HCT116 (cell line): ENCODE results near the gene LAX1. TPM values are rescaled to one million over a fixed set of nuclear protein-coding genes. Genes with fewer than 3 reads are reported as not detected.
A peak's percentile ranks its signal among the peaks of the same experiment; 100 is the strongest.

ENCODE experiments used
- ATAC-seq: fragments of 200-7000 bp; cut with Tn5 transposase; 2 replicates; pipeline ENCODE4 v1.9.1; 2020; ENCODE audit warnings: mild to moderate bottlenecking, moderate library complexity
- BruUV-seq: library from RNA; stranded (reverse); fragments of 400-500 nt; replicated peaks from 2 replicates; lab custom pipeline; 2021; lab: Mats Ljungman, UMichigan
- CTCF ChIA-PET: fragments of 300-600 bp; sonication (Branson Sonifier 250); formaldehyde crosslinking; loops from one replicate; lab custom pipeline; 2021; ENCODE audit warnings: antibody characterized with exemption; lab: Charles Lee
- POLR2A ChIA-PET: fragments of 300-600, 350-600 bp; sonication (Branson Sonifier 250); formaldehyde crosslinking; loops from one replicate; lab custom pipeline; 2021; ENCODE audit warnings: antibody characterized with exemption; lab: Charles Lee
- RAD21 ChIA-PET, 2 experiments: fragments of 300-600 bp; sonication (Branson Sonifier 250); formaldehyde crosslinking; loops; one replicate each; lab custom pipeline; 2023; ENCODE audit warnings: low total read pairs in 2 of 2; ENCODE audit not compliant: uncharacterized antibody in 2 of 2, unreplicated experiment in 2 of 2, low non-redundant PET in 1 of 2; lab: Charles Lee
- DNase-seq: peaks from one replicate; pipeline ENCODE4 v3.0.0-alpha.2; 2010; ENCODE audit warnings: low read depth, low spot score
- H2AFZ ChIP-seq: fragments of 200-600 bp; shearing (Covaris generic), sonication (generic); 2 replicates; pipeline ENCODE4 v1.6.1; 2017; ENCODE audit warnings: low read depth, mixed run types, mixed read lengths, antibody characterized with exemption, low read length; ENCODE audit not compliant: poor library complexity, severe bottlenecking
- H3K27ac ChIP-seq: 2 replicates; pipeline ENCODE4 v1.5.1; 2012; ENCODE audit warnings: low read depth, low read length
- H3K27me3 ChIP-seq: fragments of 200-600 bp; sonication (generic); 2 replicates; pipeline ENCODE4 v1.6.1; 2016; ENCODE audit warnings: mixed run types, low read length, mixed read lengths; ENCODE audit not compliant: insufficient read depth
- H3K36me3 ChIP-seq, 2 experiments: fragments of 200-500 bp in 1 of 2; fragments of 200-600 bp in 1 of 2; sonication (Bioruptor generic) in 1 of 2; sonication (generic) in 1 of 2; 2 replicates each; pipeline versions ENCODE4 v1.5.1 to v1.6.1; 2014 to 2016; ENCODE audit warnings: low read length in 2 of 2, inconsistent platforms in 1 of 2, mixed read lengths in 1 of 2, mixed run types in 1 of 2; ENCODE audit not compliant: insufficient read depth in 2 of 2, control insufficient read depth in 1 of 2
- H3K4me1 ChIP-seq, 2 experiments: fragments of 200-600 bp in 1 of 2; sonication (generic) in 1 of 2; 2 replicates each; pipeline versions ENCODE4 v1.5.1 to v1.6.1; 2012 to 2017; ENCODE audit warnings: low read length in 2 of 2, inconsistent platforms in 1 of 2, mild to moderate bottlenecking in 1 of 2, mixed read lengths in 1 of 2, mixed run types in 1 of 2, moderate library complexity in 1 of 2; ENCODE audit not compliant: insufficient read depth in 2 of 2, control insufficient read depth in 1 of 2
- H3K4me2 ChIP-seq: fragments of 200-600 bp; sonication (generic); 2 replicates; pipeline ENCODE4 v1.6.1; 2017; ENCODE audit warnings: mixed run types, low read length, mixed read lengths
- H3K4me3 ChIP-seq, 2 experiments: fragments of 200-600 bp in 1 of 2; sonication (generic) in 1 of 2; replicated peaks in 1 of 2; 2 replicates each; pipeline ENCODE4 v1.5.1; 2011 to 2016; ENCODE audit warnings: low read length in 2 of 2, control low read depth in 1 of 2, low read depth in 1 of 2, mild to moderate bottlenecking in 1 of 2, mixed read lengths in 1 of 2, mixed run types in 1 of 2
- H3K79me2 ChIP-seq: fragments of 200-600 bp; sonication (generic); 2 replicates; pipeline ENCODE4 v1.6.1; 2017; ENCODE audit warnings: mild to moderate bottlenecking, mixed run types, low read length, moderate library complexity, mixed read lengths; ENCODE audit not compliant: insufficient read depth
- H3K9ac ChIP-seq: fragments of 200-600 bp; sonication (generic); 2 replicates; pipeline ENCODE4 v1.6.1; 2016; ENCODE audit warnings: low read length, mixed read lengths
- H3K9me2 ChIP-seq: fragments of 200-600 bp; sonication (generic), shearing (Covaris generic); 2 replicates; pipeline ENCODE4 v1.6.1; 2017; ENCODE audit warnings: mixed run types, mild to moderate bottlenecking, moderate library complexity; ENCODE audit not compliant: insufficient read depth
- H3K9me3 ChIP-seq, 2 experiments: fragments of 200-500 bp in 1 of 2; fragments of 200-600 bp in 1 of 2; sonication (Bioruptor generic) in 1 of 2; sonication (generic) in 1 of 2; 2 replicates each; pipeline ENCODE4 v1.6.1; 2014 to 2017; ENCODE audit warnings: low read length in 2 of 2, mixed read lengths in 2 of 2, inconsistent platforms in 1 of 2, low read depth in 1 of 2, mild to moderate bottlenecking in 1 of 2, mixed run types in 1 of 2, moderate library complexity in 1 of 2; ENCODE audit not compliant: control insufficient read depth in 1 of 2, insufficient read depth in 1 of 2
- H4K20me1 ChIP-seq: fragments of 200-600 bp; sonication (generic), shearing (Covaris generic); 2 replicates; pipeline ENCODE4 v1.6.1; 2017; ENCODE audit warnings: mixed run types, mild to moderate bottlenecking, moderate library complexity; ENCODE audit not compliant: insufficient read depth
- CBX3 ChIP-seq: IDR thresholded peaks from 2 replicates; pipeline ENCODE4 v1.6.1; 2012; ENCODE audit warnings: low read depth
- EGR1 ChIP-seq: IDR thresholded peaks from 2 replicates; pipeline ENCODE4 v1.6.1; 2012; ENCODE audit warnings: low read depth
- EZH2 ChIP-seq: fragments of 200-600 bp; sonication (generic); IDR thresholded peaks from 2 replicates; pipeline ENCODE4 v1.6.1; 2017; ENCODE audit warnings: antibody characterized with exemption, mixed run types
- FOSL1 ChIP-seq: IDR thresholded peaks from 2 replicates; pipeline ENCODE4 v1.6.1; 2012; ENCODE audit warnings: low read depth
- JUND ChIP-seq: IDR thresholded peaks from 2 replicates; pipeline ENCODE4 v1.6.1; 2012
- POLR2A ChIP-seq: IDR thresholded peaks from 2 replicates; pipeline ENCODE4 v1.7.0; 2011; ENCODE audit warnings: borderline replicate concordance; ENCODE audit not compliant: insufficient read depth, insufficient read length; ENCODE audit errors: extremely low read depth
- RAD21 ChIP-seq: IDR thresholded peaks from 2 replicates; pipeline ENCODE4 v1.6.1; 2012; ENCODE audit warnings: low read depth, mild to moderate bottlenecking
- SIN3A ChIP-seq: IDR thresholded peaks from 2 replicates; pipeline ENCODE4 v1.6.1; 2012; ENCODE audit warnings: low read depth
- SP1 ChIP-seq: IDR thresholded peaks from 2 replicates; pipeline ENCODE4 v1.6.1; 2012; ENCODE audit warnings: low read depth
- SRF ChIP-seq: IDR thresholded peaks from 2 replicates; pipeline ENCODE4 v1.6.1; 2012; ENCODE audit warnings: low read depth
- TCF7L2 ChIP-seq: IDR thresholded peaks from 2 replicates; pipeline ENCODE4 v1.7.0; 2011; ENCODE audit warnings: borderline replicate concordance, inconsistent platforms; ENCODE audit not compliant: insufficient read depth, insufficient read length; ENCODE audit errors: extremely low read depth
- ZFX ChIP-seq: fragments of 450-650 bp; IDR thresholded peaks from 2 replicates; pipeline ENCODE4 v1.6.1; 2017
- ZNF274 ChIP-seq: fragments of 200-500 bp; sonication (Bioruptor generic); IDR thresholded peaks from 2 replicates; pipeline ENCODE4 v1.6.1; 2014; ENCODE audit warnings: mild to moderate bottlenecking, low read depth, low read length, inconsistent platforms
- intact Hi-C: fragments of 100-400 bp; cut with micrococcal nuclease; formaldehyde crosslinking; loops from 2 replicates; pipeline ENCODE4 v1.10.0; 2022
- total RNA-seq: library from RNA; stranded (reverse); gene quantifications from one replicate; pipeline ENCODE4 v1.2.1, GENCODE V29; 2021; ENCODE audit not compliant: unreplicated experiment
- TF ChIP-seq, protein P1 (sequence below): IDR thresholded peaks from 2 replicates; pipeline ENCODE4 v1.6.1; 2012
- TF ChIP-seq, protein P2 (sequence below): IDR thresholded peaks from 2 replicates; pipeline ENCODE4 v1.6.1; 2011; ENCODE audit warnings: mild to moderate bottlenecking, low read length, moderate library complexity; ENCODE audit not compliant: insufficient replicate concordance; ENCODE audit errors: extremely low read depth

LAX1 gene
- total RNA-seq, 1 experiment from 2014 or later, result 0.12 TPM

DNA sequence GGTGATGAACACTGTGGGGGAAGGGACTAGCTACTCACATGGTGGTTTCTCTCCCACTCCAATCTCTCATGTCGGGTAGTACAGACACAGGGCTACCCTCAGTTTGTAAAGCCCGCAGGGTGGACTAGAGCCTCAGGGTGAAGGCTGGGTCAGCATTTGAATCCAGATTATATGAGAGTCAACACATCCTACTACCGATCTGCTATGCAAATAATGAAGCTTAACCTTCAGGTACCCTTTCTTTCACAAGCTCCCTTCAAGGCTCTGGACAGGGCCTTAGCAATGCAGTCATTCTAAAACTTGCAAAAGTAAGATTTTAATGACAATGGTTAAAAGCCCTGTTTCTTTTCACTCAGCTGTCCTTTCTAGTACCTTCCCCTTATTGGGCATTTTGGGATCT lies 25.0 kb downstream of the LAX1 start:
- no peak overlapping the region for H3K27ac ChIP-seq
- ATAC-seq (no peak), DNase-seq (no peak)
- intact Hi-C loops, result no loop called here
- ChIA-PET RAD21 (no interaction called here), POLR2A (no interaction called here), CTCF (no interaction called here)
- TF ChIP-seq POLR2A (no peak), SP1 (no peak), EZH2 (no peak), RAD21 (no peak), SIN3A (no peak), TCF7L2 (no peak)
- H3K4me2 ChIP-seq, result no peak overlapping the region
- H3K9me2 ChIP-seq, result no peaks in the 10 kb centered on the region
- BruUV-seq, result no TSS peak
- no peak overlapping the region for H3K4me3 ChIP-seq
- no peak overlapping the region for H2AFZ ChIP-seq
- no peak overlapping the region for H3K9ac ChIP-seq
- no peaks in the 10 kb centered on the region for H3K27me3 ChIP-seq
- no peaks in the 10 kb centered on the region for H3K79me2 ChIP-seq
- peaks cover 5 to 31% of the 10 kb centered on the region in 2 experiments for H3K4me1 ChIP-seq
- no peaks in the 10 kb centered on the region for H3K9me3 ChIP-seq
- H3K36me3 ChIP-seq, result no peaks in the 10 kb centered on the region
- H4K20me1 ChIP-seq, result no peaks in the 10 kb centered on the region

DNA sequence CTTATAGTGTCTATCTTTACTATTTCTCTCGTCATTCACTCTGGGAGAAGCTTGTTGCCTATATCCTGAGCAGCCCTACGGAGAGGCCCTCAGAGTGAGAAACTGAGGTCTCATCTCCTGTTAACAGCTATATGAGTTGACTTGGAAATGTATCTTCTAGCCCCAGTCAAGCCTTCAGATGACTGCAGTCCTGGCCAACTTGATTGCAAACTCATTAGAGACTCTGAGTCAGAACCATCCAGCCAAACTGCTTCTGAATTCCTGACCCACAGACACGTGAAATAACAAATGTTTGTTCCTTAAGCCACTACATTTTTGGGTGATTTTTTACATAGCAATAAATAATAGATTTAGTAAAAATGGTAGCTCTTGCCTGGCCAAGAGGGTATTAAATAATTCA lies 26.5 kb downstream of the LAX1 start:
- ChIA-PET CTCF (no interaction called here), RAD21 (no interaction called here), POLR2A (interaction anchor here (0.5 kb wide), 1 partner anchor 8 kb away, joined by 3 read pairs; no protein-coding TSS in a partner anchor)
- Histone ChIP-seq H3K9me2 (no peaks in the 10 kb centered on the region), H3K27ac (no peak overlapping the region), H3K27me3 (no peaks in the 10 kb centered on the region), H2AFZ (peak overlapping the region; percentile 7), H3K4me2 (no peak overlapping the region), H3K36me3 (no peaks in the 10 kb centered on the region), H3K4me1 (peaks cover 9 to 36% of the 10 kb centered on the region in 2 experiments), H3K9me3 (no peaks in the 10 kb centered on the region), H3K79me2 (peaks cover 6% of the 10 kb centered on the region), H4K20me1 (no peaks in the 10 kb centered on the region), H3K4me3 (no peak overlapping the region), H3K9ac (no peak overlapping the region)
- intact Hi-C loops, result no loop called here
- no TSS peak for BruUV-seq
- ATAC-seq, result no peak
- no peak for DNase-seq
- no peak for TF ChIP-seq ZFX
- no peak for TF ChIP-seq FOSL1
- no peak for TF ChIP-seq CBX3
- no peak for TF ChIP-seq JUND
- no peak for TF ChIP-seq EGR1
- no peak for TF ChIP-seq EZH2
- TF ChIP-seq, protein P1, sequence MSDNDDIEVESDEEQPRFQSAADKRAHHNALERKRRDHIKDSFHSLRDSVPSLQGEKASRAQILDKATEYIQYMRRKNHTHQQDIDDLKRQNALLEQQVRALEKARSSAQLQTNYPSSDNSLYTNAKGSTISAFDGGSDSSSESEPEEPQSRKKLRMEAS, result no peak
- no peak for TF ChIP-seq SP1
- TF ChIP-seq POLR2A, result no peak
- TF ChIP-seq SIN3A, result no peak
- TF ChIP-seq, protein P2, sequence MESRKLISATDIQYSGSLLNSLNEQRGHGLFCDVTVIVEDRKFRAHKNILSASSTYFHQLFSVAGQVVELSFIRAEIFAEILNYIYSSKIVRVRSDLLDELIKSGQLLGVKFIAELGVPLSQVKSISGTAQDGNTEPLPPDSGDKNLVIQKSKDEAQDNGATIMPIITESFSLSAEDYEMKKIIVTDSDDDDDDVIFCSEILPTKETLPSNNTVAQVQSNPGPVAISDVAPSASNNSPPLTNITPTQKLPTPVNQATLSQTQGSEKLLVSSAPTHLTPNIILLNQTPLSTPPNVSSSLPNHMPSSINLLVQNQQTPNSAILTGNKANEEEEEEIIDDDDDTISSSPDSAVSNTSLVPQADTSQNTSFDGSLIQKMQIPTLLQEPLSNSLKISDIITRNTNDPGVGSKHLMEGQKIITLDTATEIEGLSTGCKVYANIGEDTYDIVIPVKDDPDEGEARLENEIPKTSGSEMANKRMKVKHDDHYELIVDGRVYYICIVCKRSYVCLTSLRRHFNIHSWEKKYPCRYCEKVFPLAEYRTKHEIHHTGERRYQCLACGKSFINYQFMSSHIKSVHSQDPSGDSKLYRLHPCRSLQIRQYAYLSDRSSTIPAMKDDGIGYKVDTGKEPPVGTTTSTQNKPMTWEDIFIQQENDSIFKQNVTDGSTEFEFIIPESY, result no peak
- no peak for TF ChIP-seq ZNF274
- no peak for TF ChIP-seq SRF
